Muscle of back (tissue), 11 donors: ENCODE measurements around the gene UTS2. TPM values are rescaled to one million over a fixed set of nuclear protein-coding genes. Genes with fewer than 3 reads are reported as not detected.

Source experiments
- DNase-seq, 3 donors: peaks; one replicate each; pipeline versions ENCODE4 v3.0.0 to v3.0.0-alpha.2; 2013
- polyA plus RNA-seq, 10 donors: library from polyadenylated mRNA; unstranded; fragments of 120-200 nt; gene quantifications; one replicate each; pipeline ENCODE4 v1.2.1, GENCODE V29; 2013; ENCODE audit not compliant: insufficient read length in 10 of 10

UTS2 gene
- polyA plus RNA-seq, 10 donors, result not detected

DNA sequence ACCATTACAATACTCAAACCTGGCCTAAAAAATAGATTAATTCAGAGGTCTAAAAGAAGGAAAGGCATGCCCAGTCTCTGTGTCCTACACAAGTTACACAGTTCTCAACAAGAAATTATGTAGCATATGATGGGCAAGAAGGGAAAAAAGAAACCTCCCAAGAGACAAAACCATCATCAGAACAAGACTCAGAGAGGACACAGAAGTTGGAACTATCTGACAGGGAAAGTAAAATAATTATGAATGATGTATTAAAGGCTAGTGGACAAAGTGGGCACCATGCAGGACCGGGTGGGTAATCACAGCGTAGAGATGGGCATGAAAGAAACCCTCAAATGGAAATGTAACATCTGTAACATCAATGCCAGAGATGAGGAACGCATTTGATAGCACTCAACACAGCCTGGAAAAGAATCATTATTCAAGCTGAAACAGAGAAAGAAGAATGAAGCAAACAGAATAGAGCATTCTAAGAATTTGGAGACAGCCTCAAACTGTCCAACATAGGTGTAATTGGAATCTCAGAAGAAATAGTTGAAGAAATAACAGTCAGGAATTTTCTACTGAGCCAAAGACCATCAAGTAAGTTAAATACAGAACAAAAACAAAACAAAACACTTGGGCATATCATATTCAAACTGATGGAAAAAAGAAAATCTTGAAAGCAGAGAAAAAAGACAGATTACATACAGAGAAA lies 39.0 kb downstream of the UTS2 start:
- DNase-seq, result no peak

DNA sequence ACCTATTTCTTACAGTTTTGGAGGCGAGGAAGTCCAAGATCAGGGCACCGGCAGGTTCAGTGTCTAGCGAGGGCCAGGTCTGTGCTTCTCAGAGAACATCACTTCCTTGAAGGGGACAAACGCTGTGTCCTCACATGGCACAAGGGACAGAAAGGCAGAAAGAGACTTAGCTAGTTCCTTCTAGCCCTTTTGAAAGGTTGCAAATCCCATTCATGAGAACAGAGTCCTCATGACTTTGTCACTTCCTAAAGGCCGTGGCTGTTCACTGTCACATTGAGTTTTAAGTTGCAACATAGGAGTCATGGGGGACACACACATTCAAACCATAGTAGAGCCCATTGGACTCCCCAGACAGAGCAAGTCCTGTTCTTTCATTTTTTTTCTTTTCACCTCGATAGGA lies 41.4 kb downstream of the UTS2 start:
- DNase-seq, result no peak

- peak in 1 of 3 donors; percentile 68 for DNase-seq
These were observed 42.5 kb downstream of the UTS2 start for GRCh38 chr1:7810395-7810794.

GRCh38 chr1:7809742-7810141 lies 43.1 kb downstream of the UTS2 start:
- DNase-seq, result no peak

- no peak for DNase-seq
These were observed 44.5 kb downstream of the UTS2 start for GRCh38 chr1:7808253-7808844.

GRCh38 chr1:7805460-7805859 lies 47.4 kb downstream of the UTS2 start:
- DNase-seq, result no peak

Other genes with a start within 250 kb of the UTS2 start
- 10 to 100 TPM; 68.5 to 84.2 (median 79.0) TPM for gene VAMP3, start 81.8 kb downstream of the UTS2 start, polyA plus RNA-seq
- gene PER3, start 68.8 kb downstream of the UTS2 start, polyA plus RNA-seq, result 10 to 100 TPM in 1 of 10 donors, 1 to 10 TPM in 9; 3.6 to 11.0 (median 6.6) TPM
- under 1 TPM; 0.05 to 0.30 (median 0.13) TPM for gene TNFRSF9, start 87.8 kb upstream of the UTS2 start, polyA plus RNA-seq
- 100 to 1,000 TPM; 261 to 344 (median 315) TPM for gene PARK7, start 108.6 kb upstream of the UTS2 start, polyA plus RNA-seq
- gene ERRFI1, start 173.2 kb upstream of the UTS2 start, polyA plus RNA-seq, result 1 to 10 TPM; 5.1 to 8.6 (median 7.7) TPM